K562 treated with DMSO at 1 percent for 24 hours (cell line): Measurements from ENCODE around the gene CCDC18. TPM values are rescaled to one million over a fixed set of nuclear protein-coding genes. Genes with fewer than 3 reads are reported as not detected.

Source experiments
- total RNA-seq: library from RNA; unstranded; fragments of 300-600 nt; gene quantifications from 2 replicates; pipeline ENCODE4 v1.2.3, GENCODE V29; 2022; ENCODE audit warnings: low read depth; ENCODE audit not compliant: insufficient read depth

Gene CCDC18, protein sequence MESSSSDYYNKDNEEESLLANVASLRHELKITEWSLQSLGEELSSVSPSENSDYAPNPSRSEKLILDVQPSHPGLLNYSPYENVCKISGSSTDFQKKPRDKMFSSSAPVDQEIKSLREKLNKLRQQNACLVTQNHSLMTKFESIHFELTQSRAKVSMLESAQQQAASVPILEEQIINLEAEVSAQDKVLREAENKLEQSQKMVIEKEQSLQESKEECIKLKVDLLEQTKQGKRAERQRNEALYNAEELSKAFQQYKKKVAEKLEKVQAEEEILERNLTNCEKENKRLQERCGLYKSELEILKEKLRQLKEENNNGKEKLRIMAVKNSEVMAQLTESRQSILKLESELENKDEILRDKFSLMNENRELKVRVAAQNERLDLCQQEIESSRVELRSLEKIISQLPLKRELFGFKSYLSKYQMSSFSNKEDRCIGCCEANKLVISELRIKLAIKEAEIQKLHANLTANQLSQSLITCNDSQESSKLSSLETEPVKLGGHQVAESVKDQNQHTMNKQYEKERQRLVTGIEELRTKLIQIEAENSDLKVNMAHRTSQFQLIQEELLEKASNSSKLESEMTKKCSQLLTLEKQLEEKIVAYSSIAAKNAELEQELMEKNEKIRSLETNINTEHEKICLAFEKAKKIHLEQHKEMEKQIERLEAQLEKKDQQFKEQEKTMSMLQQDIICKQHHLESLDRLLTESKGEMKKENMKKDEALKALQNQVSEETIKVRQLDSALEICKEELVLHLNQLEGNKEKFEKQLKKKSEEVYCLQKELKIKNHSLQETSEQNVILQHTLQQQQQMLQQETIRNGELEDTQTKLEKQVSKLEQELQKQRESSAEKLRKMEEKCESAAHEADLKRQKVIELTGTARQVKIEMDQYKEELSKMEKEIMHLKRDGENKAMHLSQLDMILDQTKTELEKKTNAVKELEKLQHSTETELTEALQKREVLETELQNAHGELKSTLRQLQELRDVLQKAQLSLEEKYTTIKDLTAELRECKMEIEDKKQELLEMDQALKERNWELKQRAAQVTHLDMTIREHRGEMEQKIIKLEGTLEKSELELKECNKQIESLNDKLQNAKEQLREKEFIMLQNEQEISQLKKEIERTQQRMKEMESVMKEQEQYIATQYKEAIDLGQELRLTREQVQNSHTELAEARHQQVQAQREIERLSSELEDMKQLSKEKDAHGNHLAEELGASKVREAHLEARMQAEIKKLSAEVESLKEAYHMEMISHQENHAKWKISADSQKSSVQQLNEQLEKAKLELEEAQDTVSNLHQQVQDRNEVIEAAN (N-terminal part only)
- 17.2 and 25.6 TPM in 2 replicates for total RNA-seq

DNA sequence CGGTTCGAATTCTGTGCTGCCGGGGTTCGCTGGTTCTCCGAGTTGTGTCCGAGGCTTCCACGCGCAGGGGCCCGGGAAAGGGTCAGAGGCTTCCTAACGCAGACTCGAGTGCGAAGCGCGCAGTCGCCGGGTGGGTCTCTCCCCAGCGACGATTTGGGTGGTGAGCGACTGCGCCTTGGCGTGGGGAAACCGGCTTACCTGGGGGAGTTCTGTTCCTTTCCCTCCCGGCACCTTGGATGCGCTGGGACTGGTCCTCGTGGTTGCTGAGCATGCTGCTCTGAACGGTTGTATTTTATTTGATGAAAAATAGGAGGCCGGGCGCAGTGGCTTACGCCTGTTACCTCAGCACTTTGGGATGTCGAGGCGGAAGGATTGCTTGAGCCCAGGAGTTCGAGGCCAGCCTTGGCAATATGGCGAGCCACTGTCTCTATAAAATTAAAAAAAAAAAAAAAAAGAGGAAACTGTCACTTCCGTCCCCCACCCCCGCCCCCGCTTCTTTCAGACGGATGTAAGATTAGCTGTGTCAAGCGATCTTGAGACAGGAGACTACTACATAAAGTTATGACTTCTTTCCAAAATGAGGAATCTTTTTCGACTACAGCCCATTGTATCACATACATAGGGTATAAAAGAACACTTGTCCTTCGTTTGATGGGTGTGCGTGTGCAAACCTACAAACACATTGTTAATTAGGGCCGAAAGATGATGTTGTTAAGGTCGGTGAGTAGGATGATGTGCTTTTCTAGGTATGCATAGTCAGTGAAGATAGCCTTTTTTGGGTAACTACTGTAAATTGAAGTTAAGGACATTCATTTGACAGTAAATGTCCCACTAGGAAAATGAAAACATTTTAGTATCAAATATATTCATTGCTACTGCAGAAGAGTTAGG, at the start of gene CCDC18:
Gene CCDC18, plus strand, starts transcription at position 2 of the 891 bp plus-strand sequence. CDS start 2,638 bp downstream, outside the sequence.

DNA sequence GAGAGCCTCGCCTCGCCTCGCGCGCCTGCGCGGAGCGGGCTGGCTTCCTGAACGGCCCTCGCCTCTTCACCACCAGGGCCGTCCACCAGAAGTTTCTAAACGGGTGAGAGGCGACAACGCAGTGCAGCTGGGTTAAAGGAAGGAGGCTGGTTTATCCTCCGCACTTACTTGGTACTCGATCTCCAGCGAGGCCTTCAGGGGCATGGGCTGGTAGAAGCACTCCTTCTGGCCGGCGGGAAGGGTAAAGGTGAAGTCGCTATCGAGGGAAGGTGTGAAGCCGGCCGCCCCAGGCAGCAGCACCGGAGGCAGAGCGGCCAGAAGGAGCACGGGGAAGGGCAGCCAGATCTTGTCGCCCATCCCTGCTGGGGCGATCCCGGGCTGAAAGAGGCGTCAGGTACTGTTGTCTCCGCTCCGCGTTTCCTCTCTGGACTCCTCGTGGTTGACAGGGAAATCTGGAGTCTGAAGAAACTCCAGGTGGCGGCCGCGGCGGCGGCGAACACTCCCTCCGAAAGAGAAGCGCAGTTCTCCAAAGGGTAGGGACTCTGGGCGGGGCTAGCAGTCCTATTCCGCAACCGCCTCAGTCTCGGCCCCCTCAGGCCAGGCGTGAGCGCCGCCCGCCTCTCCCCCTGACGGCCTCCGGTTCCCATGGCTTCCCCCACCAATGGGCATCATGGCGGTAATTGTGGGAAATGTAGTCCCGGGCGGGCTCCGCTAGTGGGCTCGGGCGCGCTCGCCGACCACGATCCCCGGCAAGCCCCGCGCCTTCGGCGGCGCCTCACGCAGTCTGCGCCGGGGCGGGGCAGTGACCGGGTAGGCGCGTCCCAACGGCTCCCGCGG, 420 bp upstream of the CCDC18 start, which contains the start of gene TMED5:
Gene TMED5, minus strand, starts transcription at position 528 of the 837 bp plus-strand sequence. Its CDS starts 171 bp downstream, at position 357.

Other genes with a start within 250 kb of the CCDC18 start
- 3.6 and 5.2 TPM in 2 replicates for gene DIPK1A, start 219.3 kb upstream of the CCDC18 start, total RNA-seq
- 20.9 and 22.0 TPM in 2 replicates for gene MTF2, start 101.4 kb upstream of the CCDC18 start, total RNA-seq
- gene TMED5, start 311 bp upstream of the CCDC18 start, total RNA-seq: 24.8 and 28.7 TPM in 2 replicates
- 38.8 and 45.9 TPM in 2 replicates for gene DR1, start 165.2 kb downstream of the CCDC18 start, total RNA-seq